Measurements from ENCODE around the gene RAB7B.
A peak's percentile ranks its signal among the peaks of the same experiment; 100 is the strongest.

Gene RAB7B

DNA sequence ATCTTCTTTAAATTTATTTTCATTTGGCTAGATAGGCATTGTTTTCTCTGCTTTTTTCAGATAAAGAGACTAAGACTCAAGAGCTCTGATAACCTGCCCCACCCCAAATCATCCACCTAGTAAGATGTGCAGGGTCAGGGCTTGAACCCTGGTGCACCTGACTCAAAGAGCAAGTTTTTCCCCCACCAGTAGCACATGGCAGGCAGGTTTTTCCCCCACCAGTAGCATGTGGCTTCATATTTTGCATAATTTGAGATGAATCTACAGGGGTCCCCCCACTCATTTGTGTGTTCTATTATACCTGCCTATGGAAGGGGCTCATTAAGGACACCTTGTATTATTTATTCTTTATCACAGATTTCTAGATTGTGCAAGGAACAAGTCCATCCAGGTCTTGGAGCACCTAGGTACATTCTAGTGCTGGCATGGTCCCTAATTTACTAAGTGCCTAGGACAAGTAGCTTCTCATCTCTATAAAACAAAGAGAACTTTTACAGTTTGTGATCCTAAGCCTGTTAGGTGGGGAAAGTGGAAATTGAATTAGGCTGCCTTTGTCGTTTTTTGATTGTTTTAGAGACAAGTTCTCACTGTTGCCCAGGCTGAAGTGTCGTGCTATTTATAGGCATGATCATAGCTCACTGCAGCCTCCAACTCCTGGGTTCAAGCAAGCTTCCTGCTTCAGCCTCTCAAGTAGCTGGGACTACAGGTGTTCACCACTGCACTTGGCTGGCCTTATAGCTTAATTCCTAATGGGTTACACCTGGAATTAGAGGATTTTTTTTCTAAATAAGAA is 33.7 kb upstream of the RAB7B start:
- no peak for DNase-seq (ENCODE audit: low read depth in 1 of 2, low spot score in 1 of 2)
- in situ Hi-C loops (cut with HindIII; ENCODE audit: low pct_unique_long_range_greater_than_20kb, low sequenced_read_pairs) = no loop called here
- no peak for TF ChIP-seq JUND (IDR thresholded peaks at IDR 0.05; ENCODE audit: low read depth)

GRCh38 chr1:206035027-206035426 is 31.8 kb upstream of the RAB7B start:
- TF ChIP-seq JUND (IDR thresholded peaks at IDR 0.05; ENCODE audit: low read depth) = no peak
- in situ Hi-C loops (cut with HindIII; ENCODE audit: low pct_unique_long_range_greater_than_20kb, low sequenced_read_pairs) = no loop called here
- DNase-seq (ENCODE audit: low read depth in 1 of 2, low spot score in 1 of 2) = no peak

DNA sequence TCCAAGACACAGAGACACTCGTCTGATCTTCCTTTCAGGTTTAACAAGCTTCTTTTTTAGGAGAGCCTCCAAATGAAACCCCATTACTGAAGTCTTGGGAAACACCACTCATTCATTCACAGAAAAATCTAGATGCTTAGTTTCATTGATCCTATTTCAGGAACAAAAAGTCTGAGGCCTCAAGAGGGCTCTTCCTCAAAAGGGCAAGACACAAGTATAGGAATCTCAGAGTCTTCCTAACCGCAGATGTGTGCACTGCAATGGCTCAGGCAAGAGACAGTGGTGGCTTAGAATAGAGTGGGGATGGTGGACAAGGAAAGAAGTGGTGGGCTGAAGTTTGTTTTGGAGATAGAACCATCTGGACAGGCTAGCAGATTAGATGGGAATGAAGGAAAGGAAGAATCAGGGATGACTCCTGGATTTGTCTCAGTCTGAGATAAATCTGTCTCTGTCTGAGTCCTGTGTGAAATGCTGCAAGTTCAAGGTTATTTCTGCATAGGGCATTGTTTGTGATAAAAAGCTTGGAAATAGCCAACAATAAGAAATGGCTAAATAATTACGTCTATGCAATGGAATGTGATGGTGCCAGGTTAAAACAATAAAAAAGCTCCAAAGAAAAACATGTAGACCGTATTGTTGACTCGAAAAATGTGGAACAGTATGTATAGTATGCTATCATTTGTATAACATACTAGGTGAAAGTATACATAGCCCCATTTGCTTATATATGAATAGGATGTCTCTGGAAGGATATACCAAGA is 29.4 kb upstream of the RAB7B start:
- TF ChIP-seq JUND (IDR thresholded peaks at IDR 0.05; ENCODE audit: low read depth) = no peak
- in situ Hi-C loops (cut with HindIII; ENCODE audit: low pct_unique_long_range_greater_than_20kb, low sequenced_read_pairs) = no loop called here
- DNase-seq (ENCODE audit: low read depth in 1 of 2, low spot score in 1 of 2) = no peak

GRCh38 chr1:206030714-206031113 is 27.5 kb upstream of the RAB7B start:
- in situ Hi-C loops (cut with HindIII; ENCODE audit: low pct_unique_long_range_greater_than_20kb, low sequenced_read_pairs) = no loop called here
- no peak for TF ChIP-seq JUND (IDR thresholded peaks at IDR 0.05; ENCODE audit: low read depth)
- DNase-seq (ENCODE audit: low read depth in 1 of 2, low spot score in 1 of 2) = peak; percentile 62 to 93

DNA sequence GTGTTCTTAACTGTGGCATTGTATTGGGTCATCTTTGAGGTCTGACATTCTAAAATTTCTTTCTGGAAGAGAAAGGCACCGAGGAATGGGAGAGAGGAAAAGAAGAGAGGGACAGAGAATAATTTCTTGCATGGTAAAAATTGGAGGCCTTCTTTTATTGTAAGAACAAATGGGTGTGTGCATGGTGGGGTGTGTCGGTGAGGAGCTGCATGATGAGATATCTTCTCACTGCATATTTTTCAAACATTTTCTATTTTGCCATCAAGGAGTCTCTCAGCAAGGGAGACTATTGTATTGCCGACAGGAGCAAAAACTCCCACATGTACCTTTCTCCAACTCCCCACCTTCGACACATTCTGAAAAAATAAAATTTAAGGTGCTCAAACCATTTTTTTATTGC is 27.0 kb upstream of the RAB7B start:
- in situ Hi-C loops (cut with HindIII; ENCODE audit: low pct_unique_long_range_greater_than_20kb, low sequenced_read_pairs) = no loop called here
- TF ChIP-seq JUND (IDR thresholded peaks at IDR 0.05; ENCODE audit: low read depth) = no peak
- DNase-seq (ENCODE audit: low read depth in 1 of 2, low spot score in 1 of 2) = no peak

DNA sequence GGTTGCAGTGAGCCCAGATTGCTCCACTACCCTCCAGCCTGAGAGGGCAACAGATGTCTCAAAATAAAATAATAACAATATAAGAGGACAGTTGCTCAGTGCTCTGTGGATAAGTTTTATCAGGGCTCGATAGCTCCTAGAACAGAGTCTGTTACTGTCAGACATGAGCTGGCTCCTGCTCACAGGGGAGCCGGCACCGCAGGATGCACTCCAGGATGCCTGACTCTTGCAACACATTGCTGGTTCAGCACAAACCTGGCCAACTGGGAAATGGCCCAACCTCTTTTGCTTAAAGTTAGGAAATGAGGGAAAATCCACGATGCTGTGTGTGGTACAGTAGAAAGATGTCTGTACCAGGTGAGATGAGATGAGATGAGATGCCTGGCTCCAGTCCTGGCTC is 26.3 kb upstream of the RAB7B start:
- no peak for DNase-seq (ENCODE audit: low read depth in 1 of 2, low spot score in 1 of 2)
- in situ Hi-C loops (cut with HindIII; ENCODE audit: low pct_unique_long_range_greater_than_20kb, low sequenced_read_pairs) = no loop called here
- TF ChIP-seq JUND (IDR thresholded peaks at IDR 0.05; ENCODE audit: low read depth) = no peak

GRCh38 chr1:206025283-206025820 is 22.2 kb upstream of the RAB7B start:
- in situ Hi-C loops (cut with HindIII; ENCODE audit: low pct_unique_long_range_greater_than_20kb, low sequenced_read_pairs) = no loop called here
- DNase-seq (ENCODE audit: low read depth in 1 of 2, low spot score in 1 of 2) = no peak
- TF ChIP-seq JUND (IDR thresholded peaks at IDR 0.05; ENCODE audit: low read depth) = no peak

DNA sequence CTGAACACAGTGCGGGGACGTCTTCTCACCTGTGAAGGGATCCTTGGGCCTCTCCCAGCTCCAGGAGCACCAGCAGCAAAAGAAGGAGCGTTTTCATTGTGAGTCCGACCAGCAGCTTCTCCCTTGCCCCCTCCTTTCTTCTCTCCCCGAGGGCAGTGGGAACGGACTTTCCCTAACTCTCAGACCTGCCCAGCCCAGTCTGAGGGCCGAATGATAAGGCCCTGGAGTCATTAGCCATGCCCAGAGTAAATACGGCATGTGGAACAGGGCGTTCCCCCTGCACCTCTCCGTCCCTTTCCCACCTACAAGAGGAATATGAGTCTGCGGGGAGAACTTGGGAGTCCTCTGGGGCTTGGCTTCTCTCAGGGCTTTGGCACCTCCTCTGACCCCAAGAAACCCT is 20.5 kb upstream of the RAB7B start, which contains the start of gene CTSE:
CTSE (minus strand) TSS at position 201 of the 400 bp plus-strand sequence; CDS start at position 97, 104 bp downstream.
- TF ChIP-seq JUND (IDR thresholded peaks at IDR 0.05; ENCODE audit: low read depth) = no peak
- DNase-seq (ENCODE audit: low read depth in 1 of 2, low spot score in 1 of 2) = no peak
- in situ Hi-C loops (cut with HindIII; ENCODE audit: low pct_unique_long_range_greater_than_20kb, low sequenced_read_pairs) = no loop called here

- no peak for DNase-seq (ENCODE audit: low read depth in 1 of 2, low spot score in 1 of 2)
- no peak for TF ChIP-seq JUND (IDR thresholded peaks at IDR 0.05; ENCODE audit: low read depth)
- in situ Hi-C loops (cut with HindIII; ENCODE audit: low pct_unique_long_range_greater_than_20kb, low sequenced_read_pairs) = no loop called here
These were observed 19.6 kb upstream of the RAB7B start for GRCh38 chr1:206022766-206023165.

DNA sequence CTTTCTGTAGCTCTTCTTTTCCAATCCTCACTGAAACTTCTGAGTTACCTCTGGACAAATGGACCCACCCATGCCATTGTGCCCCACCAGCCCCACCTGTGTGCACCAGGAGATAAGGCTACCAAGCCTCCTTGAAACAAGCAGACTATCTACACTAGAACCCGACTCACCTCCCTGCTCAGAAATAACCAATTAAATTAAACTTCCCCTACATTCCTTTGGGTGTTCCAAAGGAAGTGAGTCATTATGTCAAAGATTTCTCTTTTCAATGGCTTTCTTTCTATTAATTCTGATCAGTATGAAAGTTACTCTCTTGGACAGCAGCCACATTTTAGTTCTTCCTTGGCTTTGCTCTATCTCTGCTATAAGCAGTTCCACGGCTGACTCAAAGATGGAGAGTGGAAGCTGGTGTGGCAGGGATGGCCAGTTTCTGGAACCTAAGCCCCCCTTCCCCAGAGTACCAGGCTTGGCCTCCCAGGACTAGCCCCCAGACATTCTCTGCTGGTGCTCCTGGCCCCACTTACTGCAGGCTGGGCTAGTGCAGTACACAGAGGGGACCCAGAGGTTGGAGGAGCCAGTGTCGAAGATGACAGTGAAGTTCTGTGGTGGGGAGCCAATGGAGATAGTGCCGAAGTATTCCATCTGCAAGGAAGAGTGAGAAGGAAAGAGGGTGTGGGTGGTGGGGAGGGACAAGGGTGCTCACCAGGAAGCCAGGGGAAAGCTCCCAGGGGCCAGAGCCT is 18.6 kb upstream of the RAB7B start:
- no peak for DNase-seq (ENCODE audit: low read depth in 1 of 2, low spot score in 1 of 2)
- no peak for TF ChIP-seq JUND (IDR thresholded peaks at IDR 0.05; ENCODE audit: low read depth)
- in situ Hi-C loops (cut with HindIII; ENCODE audit: low pct_unique_long_range_greater_than_20kb, low sequenced_read_pairs) = no loop called here

GRCh38 chr1:206021008-206021625 is 17.9 kb upstream of the RAB7B start:
- no peak for TF ChIP-seq JUND (IDR thresholded peaks at IDR 0.05; ENCODE audit: low read depth)
- in situ Hi-C loops (cut with HindIII; ENCODE audit: low pct_unique_long_range_greater_than_20kb, low sequenced_read_pairs) = no loop called here
- no peak for DNase-seq (ENCODE audit: low read depth in 1 of 2, low spot score in 1 of 2)

- TF ChIP-seq JUND (IDR thresholded peaks at IDR 0.05; ENCODE audit: low read depth) = no peak
- in situ Hi-C loops (cut with HindIII; ENCODE audit: low pct_unique_long_range_greater_than_20kb, low sequenced_read_pairs) = no loop called here
- no peak for DNase-seq (ENCODE audit: low read depth in 1 of 2, low spot score in 1 of 2)
These were observed 17.3 kb upstream of the RAB7B start for GRCh38 chr1:206020393-206021007.
